Non-pigmented ciliary epithelial cell (primary cell): Measurements from ENCODE around the gene SLC35E1.
"Not testable (repeated sequence)": the region's sequence is repeated elsewhere in the genome, so short reads cannot be mapped to it uniquely, and the experiment has no call there.

Experiments used
- DNase-seq: peaks from one replicate; pipeline ENCODE4 v3.0.0-alpha.2; 2010; ENCODE audit warnings: low read depth

SLC35E1 gene

GRCh38 chr19:16581145-16581970 lies 9.1 kb upstream of the SLC35E1 start:
- no peak for DNase-seq

DNA sequence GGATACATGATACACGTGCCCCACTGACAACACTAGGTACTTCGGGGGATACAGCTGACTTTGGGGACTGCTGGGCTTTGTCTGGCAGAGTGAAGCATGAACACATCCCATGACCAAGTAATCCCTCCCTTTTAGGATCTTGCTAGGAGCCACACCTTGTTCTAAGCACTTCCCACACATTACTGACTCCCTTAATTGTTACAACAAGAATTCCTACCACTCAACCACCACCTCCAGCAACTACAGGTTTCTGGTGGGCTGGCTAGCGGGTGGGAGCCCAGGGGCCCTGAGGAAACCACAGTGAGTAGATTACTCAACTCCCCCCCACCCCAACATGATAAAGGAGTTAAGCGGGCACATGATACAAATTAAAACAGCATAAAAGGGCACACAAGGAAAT lies 7.2 kb upstream of the SLC35E1 start:
- DNase-seq = no peak

DNA sequence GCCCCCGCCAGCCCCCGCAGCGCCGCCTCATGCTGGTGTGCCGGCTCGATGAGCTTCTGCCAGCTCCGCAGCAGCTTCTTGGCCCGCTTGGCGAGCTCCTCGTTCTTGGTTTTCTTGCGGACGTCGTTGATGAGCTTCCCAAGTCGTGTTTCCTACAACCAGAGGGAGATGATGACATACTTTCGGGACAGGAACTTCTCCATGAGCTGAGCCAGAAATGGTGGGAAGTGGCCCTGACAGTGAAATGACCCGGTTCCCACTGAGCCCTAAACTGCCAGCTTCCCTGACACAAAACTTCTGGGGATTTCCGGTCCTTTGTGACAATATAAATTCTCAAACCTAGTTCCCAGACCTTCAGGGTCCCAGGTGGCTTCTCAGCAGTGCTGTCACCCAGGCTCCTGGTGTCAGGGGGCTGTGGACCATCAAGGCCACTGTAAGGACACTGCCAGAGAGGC lies 5.3 kb upstream of the SLC35E1 start:
- DNase-seq = no peak

DNA sequence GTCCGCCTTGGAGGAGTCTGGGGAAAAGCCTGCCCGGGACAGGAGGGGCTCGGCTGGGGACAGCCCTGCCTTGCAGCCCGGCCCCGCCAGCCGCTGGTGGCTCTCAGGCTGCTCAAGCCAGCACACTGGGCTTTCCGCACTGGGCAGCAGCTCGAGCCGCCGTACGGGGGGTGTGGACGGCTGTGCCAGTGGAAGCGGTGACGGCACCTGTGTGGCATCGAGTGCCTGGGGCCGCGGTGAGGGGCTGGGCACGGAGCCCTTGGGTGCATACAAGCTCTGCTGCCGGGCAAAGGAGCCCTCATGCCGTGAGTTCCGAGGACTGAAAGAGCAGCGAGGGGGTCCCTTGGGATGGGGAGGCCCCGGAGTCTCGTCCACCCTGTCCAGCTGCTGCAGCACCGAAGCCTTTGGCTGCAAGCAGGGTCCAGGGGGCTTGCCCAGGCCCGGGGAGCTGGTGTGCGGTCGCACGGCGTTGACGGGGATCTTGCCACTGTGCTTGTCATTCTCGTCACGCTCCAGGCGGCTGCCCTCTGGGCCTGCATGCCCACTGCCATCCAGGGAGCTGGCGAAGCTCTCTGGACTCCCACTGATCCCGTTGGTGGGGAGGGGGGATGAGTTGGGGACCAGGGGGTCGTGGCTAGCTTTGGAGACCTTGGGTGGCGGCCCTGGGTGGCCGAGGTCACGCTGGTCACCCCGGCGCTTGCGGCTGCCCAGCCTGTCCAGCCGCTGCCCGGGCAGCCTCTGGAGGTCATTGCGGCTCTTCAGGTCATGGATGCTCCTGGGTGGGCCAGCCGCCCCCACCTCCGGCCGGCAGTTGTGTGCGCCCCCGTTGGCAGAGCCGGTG lies 4.7 kb upstream of the SLC35E1 start:
- no peak for DNase-seq

DNA sequence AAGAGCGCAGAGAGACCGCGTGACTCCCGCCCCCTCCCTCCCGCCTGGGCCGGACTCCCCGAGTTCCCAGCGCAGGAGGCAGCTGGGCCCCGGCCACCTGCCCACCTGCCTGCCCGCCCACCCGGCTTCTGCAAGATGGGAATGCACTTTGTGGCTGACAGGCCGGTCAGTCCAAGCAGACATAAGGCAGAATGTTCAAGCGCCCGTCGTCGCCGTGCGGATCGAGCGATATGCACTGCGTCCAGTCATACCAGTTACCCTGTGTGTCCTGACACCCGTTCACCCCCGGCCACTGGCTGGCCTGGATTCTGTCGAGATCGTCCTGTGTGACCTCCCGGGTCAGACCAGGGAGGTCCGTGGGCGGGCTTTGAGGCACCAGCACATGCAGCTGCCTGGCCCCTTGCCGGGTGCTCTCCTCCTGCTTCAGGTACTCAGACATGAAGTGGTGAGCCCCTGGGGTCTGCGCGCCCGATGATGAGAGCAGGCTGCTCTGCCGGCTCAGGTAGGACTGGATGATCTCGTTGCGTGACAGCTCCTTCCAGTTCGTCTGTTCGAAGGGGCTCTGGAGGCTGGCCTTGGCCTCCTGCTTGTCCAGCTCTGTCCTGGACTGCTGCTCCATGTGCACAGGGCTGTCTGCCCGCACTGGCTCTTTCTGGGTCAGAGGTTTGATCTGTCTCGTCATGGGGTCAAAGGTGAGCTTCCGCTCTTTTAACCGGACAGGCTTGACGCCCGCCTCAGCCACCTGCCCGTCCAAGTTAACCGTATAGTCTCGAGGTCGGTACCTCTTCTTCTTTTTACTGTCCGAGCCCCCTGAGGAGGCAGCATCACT lies 3.9 kb upstream of the SLC35E1 start:
- no peak for DNase-seq

- DNase-seq = no peak
Measured at GRCh38 chr19:16575282-16575681, 3.1 kb upstream of the SLC35E1 start.

- no peak for DNase-seq
Measured at GRCh38 chr19:16573925-16574324, 1.7 kb upstream of the SLC35E1 start.

GRCh38 chr19:16573296-16573695 lies 1.1 kb upstream of the SLC35E1 start:
- DNase-seq = no peak

DNA sequence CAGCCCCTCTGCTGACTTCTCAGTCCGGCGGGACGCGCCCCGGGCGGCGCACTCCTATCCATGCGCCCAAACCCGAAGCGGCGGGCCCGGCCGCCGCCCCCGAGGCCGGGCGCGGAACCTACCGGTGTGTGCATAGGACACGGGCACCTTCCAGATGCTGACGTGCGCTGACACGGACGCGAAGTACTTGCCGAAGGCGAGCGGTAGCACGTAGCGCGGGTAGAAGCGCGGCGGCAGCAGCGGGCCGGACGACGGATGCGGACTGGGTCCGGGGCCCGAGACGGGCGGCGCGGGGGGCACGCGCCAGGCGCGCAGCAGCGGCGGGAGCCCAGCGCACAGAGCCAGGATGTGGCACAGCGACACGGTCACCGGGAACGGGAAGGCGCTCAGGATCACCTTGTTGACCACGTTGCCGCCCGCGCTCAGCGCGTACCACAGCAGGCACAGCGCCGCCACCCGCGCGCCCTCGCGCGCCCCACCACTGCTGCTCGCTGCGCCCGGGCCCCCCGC lies 338 bp downstream of the SLC35E1 start:
- DNase-seq = no peak

GRCh38 chr19:16571283-16571682 lies 932 bp downstream of the SLC35E1 start:
- DNase-seq = no peak

DNA sequence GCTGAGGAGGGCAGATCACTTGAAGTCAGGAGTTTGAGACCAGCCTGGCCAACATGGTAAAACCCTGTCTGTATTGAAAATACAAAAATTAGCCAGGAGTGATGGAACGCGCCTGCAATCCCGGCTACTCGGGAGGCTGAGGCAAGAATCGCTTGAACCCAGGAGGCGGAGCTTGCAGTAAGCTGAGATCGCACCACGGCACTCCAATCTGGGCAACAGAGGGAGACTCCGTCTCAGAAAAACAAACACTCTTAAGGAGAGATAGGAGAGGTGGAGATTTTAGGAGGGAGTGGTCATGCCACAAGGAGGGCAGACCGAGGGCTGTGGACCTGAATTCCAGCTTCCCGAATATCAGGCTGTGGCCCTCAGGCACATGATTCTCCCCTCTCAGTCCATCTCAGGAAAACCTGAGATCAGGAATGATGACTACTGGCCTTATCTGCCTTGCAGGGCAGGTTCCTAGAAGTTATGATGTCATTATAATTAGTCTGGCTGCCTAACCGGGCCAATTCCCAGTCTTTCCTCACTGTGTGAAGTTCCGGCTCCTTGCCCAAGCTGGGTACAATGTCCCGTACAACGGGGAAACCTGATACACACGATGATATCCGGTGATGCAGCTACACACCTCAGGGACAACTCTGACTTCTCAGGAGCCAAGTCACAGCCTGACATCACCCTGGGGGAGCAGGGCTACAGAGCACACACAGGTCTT lies 2.5 kb downstream of the SLC35E1 start:
- no peak for DNase-seq

- no peak for DNase-seq
Measured at GRCh38 chr19:16566702-16567101, 5.5 kb downstream of the SLC35E1 start.

DNA sequence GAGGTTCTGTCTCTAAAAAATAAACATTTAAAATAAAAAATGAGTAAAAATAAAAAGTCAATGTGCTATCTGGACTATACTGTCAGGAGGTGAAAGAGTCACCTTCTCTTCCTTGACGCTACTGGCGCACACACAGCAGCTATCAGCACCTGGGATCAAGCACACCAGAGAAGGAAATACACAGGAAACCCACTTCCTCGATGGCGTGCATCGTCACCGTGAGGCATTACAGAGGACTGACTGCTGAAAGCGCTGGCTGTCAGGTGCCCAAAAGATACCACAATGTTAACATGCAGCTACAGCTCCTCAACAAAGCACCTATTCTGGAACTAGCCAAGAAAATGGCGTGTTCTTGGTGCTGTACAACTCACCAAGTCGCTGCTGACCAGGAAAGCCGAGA lies 6.1 kb downstream of the SLC35E1 start:
- no peak for DNase-seq

DNA sequence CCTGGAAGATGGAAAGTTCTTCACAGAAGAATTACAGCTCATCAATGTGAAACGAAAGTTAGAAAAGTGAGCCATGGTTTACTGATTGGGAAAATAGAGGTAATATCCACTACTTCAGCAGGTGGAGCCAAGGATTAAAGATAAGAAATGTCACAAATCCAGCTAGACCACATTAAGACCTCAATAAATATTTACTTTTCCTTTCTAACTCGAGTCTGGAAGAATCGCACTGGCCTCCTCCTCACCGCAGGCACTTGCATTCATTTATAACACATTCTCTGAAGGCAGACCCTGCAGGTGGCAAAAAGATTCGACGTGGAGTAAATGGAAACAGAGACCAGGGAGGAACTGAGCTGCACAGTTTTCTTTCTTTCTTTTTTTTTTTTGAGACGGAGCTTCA lies 7.4 kb downstream of the SLC35E1 start:
- no peak for DNase-seq

- DNase-seq = no peak
Measured at GRCh38 chr19:16562608-16563025, 9.6 kb downstream of the SLC35E1 start.

DNA sequence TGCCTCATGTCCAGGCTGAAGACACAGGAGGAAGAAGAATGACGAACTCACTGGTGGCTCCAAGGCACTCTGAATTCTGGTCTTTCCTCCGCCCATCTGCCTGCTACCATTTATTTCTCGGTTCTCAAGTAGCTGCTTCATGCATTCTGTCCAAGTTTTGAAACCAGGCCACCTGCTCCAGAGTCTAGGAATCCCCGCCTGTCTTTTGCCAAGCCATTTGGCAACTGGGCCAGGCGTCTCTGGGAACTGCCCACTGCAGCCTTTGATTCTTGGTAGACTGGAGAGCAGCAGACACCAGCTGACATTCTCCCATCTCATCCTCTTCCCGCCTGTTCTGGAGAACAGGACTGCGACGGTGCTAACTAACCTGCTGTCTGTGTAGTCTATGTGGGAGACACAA lies 10.8 kb downstream of the SLC35E1 start:
- DNase-seq = no peak

- DNase-seq = no peak
Measured at GRCh38 chr19:16559780-16560276, 12.4 kb downstream of the SLC35E1 start.

GRCh38 chr19:16554776-16555175 lies 17.4 kb downstream of the SLC35E1 start:
- no peak for DNase-seq

DNA sequence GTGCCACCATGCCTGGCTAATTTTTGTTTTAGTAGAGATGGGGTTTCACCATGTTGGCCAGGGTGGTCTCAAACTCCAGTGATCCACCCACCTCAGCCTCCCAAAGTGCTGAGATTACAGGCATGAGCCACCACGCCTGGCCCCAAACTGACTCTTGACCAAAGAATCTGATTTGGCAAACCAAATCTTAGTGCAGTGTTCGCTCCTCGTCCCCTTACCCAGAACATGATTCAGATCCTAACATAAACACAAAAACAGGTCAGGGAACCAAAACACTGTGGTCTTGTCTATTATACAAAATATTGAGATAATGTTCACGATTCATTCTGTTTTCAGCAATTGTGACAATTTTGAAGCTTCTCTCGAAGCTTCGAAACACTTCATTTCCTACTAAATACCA lies 20.3 kb downstream of the SLC35E1 start:
- DNase-seq = not testable (repeated sequence)

- DNase-seq = no peak
Measured at GRCh38 chr19:16548956-16549355, 23.3 kb downstream of the SLC35E1 start.
